Forelimb muscle (tissue), 1 donor: ENCODE data around the gene PPP2R2C. TPM values are rescaled to one million over a fixed set of nuclear protein-coding genes. Genes with fewer than 3 reads are reported as not detected.

Source experiments
- DNase-seq: peaks from one replicate; pipeline ENCODE4 v3.0.0-alpha.2; 2013; ENCODE audit warnings: low read depth
- polyA plus RNA-seq: library from polyadenylated mRNA; unstranded; fragments of 120-200 nt; gene quantifications from one replicate; pipeline ENCODE4 v1.2.1, GENCODE V29; 2013; ENCODE audit not compliant: insufficient read length

Gene PPP2R2C
- polyA plus RNA-seq, 1 donor, result 0.13 TPM

DNA sequence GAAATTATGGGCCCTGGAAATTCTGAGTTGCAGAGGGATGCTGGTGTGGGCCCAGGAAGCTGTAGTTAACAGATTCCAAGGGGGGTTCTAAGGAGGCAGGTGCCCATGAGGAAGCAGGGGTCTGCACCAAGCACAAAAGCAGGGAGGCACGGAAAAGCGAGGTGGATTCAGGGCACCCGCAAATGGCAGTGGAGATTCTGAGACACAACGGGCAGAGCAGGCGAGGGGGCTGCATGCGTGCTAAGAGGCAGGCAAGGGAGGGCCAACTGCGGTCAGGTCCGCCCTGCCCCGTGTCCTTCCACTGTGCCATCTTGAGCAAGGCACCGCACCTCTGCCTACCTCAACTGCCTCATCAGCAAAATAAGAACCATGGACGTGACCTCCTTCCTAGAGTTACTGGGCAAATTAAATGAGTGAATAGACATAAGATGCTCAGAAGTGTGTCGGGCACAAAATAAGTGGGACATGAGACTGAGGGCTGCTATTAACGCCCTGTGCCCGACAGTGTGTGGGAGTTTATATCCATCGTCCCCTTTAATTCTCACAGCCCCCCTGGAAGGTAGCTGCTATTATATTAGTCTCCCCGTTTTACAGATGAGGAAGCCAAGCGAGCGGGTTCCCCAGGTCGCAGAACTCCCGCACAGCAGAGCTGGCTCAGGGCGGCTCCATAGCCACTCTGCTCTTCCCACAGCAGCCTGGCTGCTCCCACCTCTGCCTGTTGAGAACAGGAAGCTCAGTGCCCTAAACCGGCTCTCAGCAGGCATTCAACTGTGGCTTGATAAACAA, 67.6 kb downstream of the PPP2R2C start:
- DNase-seq, result no peak

DNA sequence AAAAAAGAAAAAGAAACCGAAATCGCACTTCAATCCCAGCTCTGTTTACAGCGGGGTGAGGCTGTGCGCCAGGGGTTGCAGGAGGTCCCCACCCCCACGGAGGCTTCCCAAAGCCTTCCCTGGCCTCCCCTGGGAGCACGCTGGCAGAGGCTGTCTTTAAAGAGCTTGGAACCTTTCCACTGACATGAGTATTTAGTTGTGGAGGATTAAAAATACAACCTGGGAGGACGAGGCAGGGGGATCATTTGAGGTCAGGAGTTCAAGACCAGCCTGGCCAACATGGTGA, 69.1 kb downstream of the PPP2R2C start:
- DNase-seq, result no peak

DNA sequence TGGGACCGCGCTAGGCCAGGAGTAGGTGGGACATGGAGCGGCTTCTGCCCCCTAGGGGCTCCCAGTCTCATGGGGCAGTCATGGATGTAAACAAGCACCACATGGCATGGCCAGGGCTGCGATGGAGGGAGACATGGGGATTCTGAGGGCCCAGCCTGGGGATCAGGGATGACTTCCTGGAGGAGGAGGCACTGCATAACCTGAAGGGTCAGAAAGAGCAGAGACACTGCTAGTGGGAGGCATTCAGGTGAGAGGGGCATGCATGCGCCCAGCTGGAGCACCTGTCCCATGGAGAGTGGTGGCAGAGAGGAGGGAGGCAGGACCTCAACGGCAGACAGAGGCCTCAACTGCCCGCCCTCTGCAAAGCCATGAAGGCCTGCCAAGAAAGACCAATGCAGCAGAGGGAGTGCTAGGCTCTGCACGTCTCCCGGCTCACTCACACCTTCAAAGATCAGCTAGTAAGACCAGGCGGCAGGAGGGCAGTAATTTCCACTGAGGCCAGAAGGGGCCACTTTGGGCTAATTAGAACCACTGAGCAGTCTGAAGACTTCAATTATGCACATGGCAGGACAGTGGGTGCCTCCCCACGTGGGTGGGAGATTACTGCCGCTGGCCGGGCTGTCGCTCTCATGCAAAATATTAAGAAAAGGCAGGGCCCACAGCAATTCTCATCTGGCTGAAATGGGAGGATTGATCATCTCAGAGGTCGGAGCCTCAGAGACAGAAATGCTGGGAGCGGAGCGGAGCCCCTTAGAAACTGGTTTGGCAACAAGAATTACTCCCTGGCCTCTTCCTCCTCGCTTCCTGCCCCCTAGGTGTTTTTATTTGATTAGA, 69.6 kb downstream of the PPP2R2C start:
- no peak for DNase-seq

DNA sequence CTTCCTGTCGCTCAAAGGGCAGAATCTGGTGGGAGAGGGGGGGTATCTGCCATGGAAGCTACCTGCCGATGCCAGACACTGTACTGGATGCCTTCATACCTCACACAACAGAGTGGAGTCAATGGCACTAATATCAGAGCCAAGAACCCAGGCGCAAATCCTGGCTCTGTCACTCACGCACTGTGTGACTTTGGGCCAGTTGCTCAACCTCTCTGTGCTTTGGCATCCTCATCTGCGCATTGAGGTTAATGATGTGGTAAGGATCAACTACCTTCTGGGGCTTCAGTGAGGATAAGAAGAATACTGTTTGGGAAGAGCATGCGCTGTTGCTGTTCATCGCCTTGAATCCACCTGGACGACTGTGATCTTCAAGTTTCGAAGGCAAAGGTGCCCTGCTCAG, 70.6 kb downstream of the PPP2R2C start:
- DNase-seq, result no peak

GRCh38 chr4:6396696-6397236, 75.6 kb downstream of the PPP2R2C start:
- no peak for DNase-seq

- DNase-seq, result no peak
Measured at GRCh38 chr4:6395466-6396228, 76.8 kb downstream of the PPP2R2C start.

DNA sequence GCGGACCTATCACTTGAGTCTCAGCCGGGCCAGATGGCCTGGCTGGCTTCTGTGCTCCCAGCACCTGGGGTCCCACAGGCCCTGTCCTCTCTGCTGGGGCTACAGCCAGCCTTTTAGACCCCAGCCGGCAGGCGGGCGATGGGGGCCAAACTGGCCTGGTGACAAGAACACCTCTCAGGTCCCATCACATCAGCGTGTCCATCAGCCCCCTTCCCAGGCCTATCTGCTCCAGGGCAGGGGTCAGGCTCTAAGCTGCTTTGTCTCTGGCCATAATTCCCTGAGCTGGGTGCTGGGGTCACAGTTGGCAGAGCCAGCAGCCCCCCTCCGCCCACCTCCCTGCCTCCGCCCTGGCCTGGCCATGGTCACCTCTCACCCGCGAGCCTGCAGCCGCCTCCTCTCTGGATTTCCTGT, 77.7 kb downstream of the PPP2R2C start:
- no peak for DNase-seq

GRCh38 chr4:6393544-6394475, 78.6 kb downstream of the PPP2R2C start:
- DNase-seq, result no peak

DNA sequence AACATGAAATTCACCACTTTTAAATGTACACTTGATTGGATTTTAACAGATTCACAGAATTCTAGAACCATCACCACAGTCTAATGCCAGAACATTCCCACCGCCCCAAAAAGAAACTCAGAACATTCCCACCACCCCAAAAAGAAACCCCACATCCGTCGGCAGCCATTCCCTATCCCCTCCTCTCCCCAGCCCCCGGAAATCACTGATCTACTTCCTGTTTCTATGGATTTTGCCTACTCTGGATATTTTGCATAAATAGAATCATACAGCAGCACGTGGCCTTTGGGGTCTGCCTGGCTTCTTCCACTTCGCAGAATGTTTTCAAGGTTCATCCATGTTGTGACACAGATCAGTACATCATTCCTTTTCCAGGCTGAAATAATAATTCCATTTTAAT, 79.3 kb downstream of the PPP2R2C start:
- DNase-seq, result no peak

- DNase-seq, result no peak
Measured at GRCh38 chr4:6392407-6392806, 80.0 kb downstream of the PPP2R2C start.

DNA sequence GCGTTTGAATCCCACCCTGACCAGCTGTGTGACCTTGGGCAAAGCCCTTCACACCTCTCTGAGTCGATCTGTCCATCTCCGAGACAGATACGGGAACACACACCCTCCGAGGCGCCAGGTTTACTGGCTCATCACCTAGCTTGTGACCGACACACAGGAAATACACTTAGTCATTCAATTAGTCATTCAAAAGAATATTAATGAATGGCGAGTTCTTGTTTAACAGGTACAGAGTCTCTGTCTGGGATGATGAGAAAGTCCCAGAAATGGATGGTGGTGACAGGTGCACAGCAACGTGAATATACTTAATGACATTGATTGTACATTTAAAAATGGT, 80.6 kb downstream of the PPP2R2C start:
- DNase-seq, result no peak

DNA sequence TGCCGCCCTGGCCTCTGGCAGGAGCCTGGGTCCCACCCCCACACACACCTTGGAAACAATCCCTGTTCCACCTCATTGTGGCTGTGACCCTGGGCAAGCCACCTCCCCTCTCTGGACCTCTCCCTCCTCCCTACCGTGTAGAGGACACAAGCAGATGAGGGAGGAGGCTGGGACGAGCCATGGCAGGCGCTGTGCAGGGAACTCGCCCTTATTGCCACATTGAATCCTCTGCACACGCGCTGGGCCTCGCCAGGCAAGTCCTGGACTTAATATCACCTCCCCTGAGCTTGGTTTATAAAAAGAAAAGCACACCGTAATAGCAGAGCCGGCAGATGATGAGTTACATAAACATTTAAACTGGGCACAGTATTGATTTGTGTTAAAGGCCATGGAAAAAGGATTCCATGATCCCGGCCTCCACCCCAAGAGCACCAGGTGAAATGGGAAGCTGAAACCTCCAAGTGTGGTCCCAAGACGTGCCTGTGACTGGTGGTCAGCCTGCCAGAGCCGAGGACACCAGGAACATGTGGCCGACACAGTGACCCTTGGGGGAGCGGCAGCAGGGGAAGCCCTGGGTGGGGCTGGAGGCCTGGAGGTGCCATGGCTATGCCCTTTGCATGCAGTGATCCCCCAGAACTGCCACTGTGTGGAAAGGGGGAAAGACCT, 81.1 kb downstream of the PPP2R2C start:
- DNase-seq, result no peak

- DNase-seq, result no peak
Measured at GRCh38 chr4:6390356-6390755, 82.1 kb downstream of the PPP2R2C start.

- DNase-seq, result no peak
Measured at GRCh38 chr4:6389142-6389825, 83.1 kb downstream of the PPP2R2C start.

DNA sequence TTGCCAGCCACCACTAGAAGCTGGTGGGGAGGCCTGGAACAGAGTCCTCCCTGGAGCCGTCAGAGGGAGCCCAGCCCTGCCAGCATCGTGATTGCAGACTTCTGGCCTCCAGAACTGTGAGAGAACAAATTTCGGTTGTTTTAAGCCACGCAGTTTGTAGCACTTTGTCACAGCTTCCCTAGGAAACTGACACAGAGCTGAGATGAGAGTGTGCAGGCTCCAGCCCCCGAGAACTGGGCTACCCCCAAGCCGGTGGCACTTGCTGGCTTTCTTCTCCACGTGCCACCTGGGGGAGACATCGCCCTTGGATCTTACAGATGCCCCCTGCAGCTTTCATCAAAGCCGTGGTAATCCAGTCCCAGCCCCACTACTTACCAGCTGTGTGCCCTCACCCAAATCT, 83.7 kb downstream of the PPP2R2C start:
- no peak for DNase-seq

GRCh38 chr4:6387946-6388345, 84.5 kb downstream of the PPP2R2C start:
- no peak for DNase-seq

GRCh38 chr4:6386091-6386490, 86.3 kb downstream of the PPP2R2C start:
- DNase-seq, result no peak

DNA sequence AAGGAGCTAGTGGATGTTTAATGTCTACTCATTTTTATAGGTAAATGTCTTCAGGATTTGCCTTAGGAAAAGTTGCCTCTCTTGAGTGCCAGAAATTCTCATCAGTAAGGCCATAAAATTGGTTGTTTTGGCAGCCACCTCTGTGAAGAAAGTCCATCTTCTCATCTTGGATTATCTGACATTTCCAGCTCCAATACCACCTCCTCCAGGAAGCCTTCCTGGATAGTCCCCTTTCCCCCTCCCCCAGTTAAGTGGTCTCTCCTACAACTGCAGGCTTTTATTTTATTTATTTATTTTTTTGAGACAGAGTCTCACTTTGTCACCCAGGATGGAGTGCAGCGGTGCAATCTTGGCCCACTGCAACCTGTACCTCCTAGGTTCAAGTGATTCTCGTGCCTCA, 87.1 kb downstream of the PPP2R2C start:
- DNase-seq, result no peak

DNA sequence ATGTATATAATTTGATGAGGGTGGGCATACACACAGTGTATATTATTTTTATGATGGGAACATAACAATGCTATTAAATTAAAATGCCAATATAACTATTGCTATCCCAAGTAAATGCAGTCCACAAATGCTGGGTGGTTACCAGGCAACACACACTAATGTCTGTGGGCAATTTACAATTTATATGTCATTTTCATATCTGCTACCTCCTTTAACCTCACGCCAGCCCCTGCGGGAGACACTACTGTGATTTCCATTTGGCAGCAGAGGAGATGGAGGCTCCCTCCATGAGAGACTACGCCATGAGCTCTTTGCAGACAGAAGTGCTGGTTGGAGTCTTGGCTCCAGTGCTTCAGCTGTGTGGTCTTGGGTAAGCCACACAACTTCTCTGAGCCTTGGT, 87.9 kb downstream of the PPP2R2C start:
- DNase-seq, result no peak

GRCh38 chr4:6383929-6384328, 88.5 kb downstream of the PPP2R2C start:
- DNase-seq, result no peak
